Stimulated activated CD8-positive, alpha-beta memory T cell treated with anti-CD3 and anti-CD28 coated beads, Interleukin-15, amount 100 ng/mL, for 24 hours (primary cell): ENCODE results near the gene EPHX1.

Experiments used
- DNase-seq: peaks from one replicate; pipeline ENCODE4 v3.0.0-alpha.2; 2020; ENCODE audit warnings: low read depth

EPHX1 gene

GRCh38 chr1:225842788-225843425 lies 33.0 kb downstream of the EPHX1 start:
- no peak for DNase-seq

GRCh38 chr1:225843426-225843795 lies 33.5 kb downstream of the EPHX1 start:
- DNase-seq: no peak

- DNase-seq: no peak
These were observed 34.5 kb downstream of the EPHX1 start for GRCh38 chr1:225844236-225845061.

GRCh38 chr1:225845097-225845496 lies 35.2 kb downstream of the EPHX1 start:
- no peak for DNase-seq

GRCh38 chr1:225845571-225846259 lies 35.8 kb downstream of the EPHX1 start:
- no peak for DNase-seq

GRCh38 chr1:225846331-225847310 lies 36.7 kb downstream of the EPHX1 start:
- DNase-seq: no peak

GRCh38 chr1:225847610-225848009 lies 37.7 kb downstream of the EPHX1 start:
- DNase-seq: no peak

GRCh38 chr1:225848030-225848955 lies 38.4 kb downstream of the EPHX1 start:
- no peak for DNase-seq

GRCh38 chr1:225849925-225850324 lies 40.0 kb downstream of the EPHX1 start:
- no peak for DNase-seq

- DNase-seq: no peak
These were observed 40.4 kb downstream of the EPHX1 start for GRCh38 chr1:225850370-225850769.

GRCh38 chr1:225851805-225852204 lies 41.9 kb downstream of the EPHX1 start:
- no peak for DNase-seq

GRCh38 chr1:225852413-225853124 lies 42.6 kb downstream of the EPHX1 start:
- DNase-seq: no peak

GRCh38 chr1:225853441-225853840 lies 43.5 kb downstream of the EPHX1 start:
- no peak for DNase-seq

GRCh38 chr1:225855503-225856300 lies 45.8 kb downstream of the EPHX1 start:
- DNase-seq: no peak

GRCh38 chr1:225857256-225857655 lies 47.3 kb downstream of the EPHX1 start:
- DNase-seq: no peak

GRCh38 chr1:225859151-225859550 lies 49.2 kb downstream of the EPHX1 start:
- no peak for DNase-seq

GRCh38 chr1:225860107-225860506 lies 50.2 kb downstream of the EPHX1 start:
- no peak for DNase-seq

- DNase-seq: no peak
These were observed 51.0 kb downstream of the EPHX1 start for GRCh38 chr1:225860876-225861441.
